ENCODE measurements around the gene ZSCAN20. TPM values are rescaled to one million over a fixed set of nuclear protein-coding genes. Genes with fewer than 3 reads are reported as not detected.

ZSCAN20 gene
- total and polyA plus RNA-seq, 2 experiments from 2014 or later: 0.91 to 4.9 TPM

DNA sequence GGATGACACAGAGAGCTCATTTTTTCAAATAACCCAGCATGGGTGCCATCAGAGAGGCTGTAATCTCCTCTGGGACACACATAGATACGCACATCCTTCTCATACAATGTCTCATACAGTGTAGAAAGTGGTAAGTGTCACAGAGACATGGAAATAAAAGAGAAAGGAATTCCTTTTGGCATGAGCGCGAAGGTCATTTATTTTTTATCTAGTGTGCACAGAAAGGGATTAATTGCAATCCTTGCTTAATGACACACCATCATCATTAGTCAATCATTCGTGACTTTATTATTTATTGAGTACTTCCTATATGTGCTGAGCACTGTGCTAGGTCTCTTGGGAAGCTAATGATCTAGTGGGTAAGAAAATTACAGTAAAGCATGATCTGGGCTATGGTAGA lies 5.0 kb downstream of the ZSCAN20 start:
- Mint-ChIP-seq H3K9me3 (no peaks in the 10 kb centered on the region), H3K4me3 (no peak overlapping the region), H3K27ac (no peak overlapping the region), H3K36me3 (ENCODE audit: low read depth) (no peaks in the 10 kb centered on the region), H3K4me1 (peaks cover 4% of the 10 kb centered on the region; the same call in 2 of the 3 replicates), H3K27me3 (ENCODE audit: insufficient read depth, low read depth, poor library complexity) (peaks cover 3% of the 10 kb centered on the region)
- Histone ChIP-seq H3K27me3 (ENCODE audit: insufficient read depth) (no peaks in the 10 kb centered on the region), H3K4me3 (no peak overlapping the region), H3K27ac (ENCODE audit: low read depth) (no peak overlapping the region), H3K9me2 (ENCODE audit: insufficient read depth) (no peaks in the 10 kb centered on the region), H3K4me1 (ENCODE audit: insufficient read depth) (no peaks in the 10 kb centered on the region; the same call in 1 of the 2 replicates), H3K79me2 (replicated peaks; ENCODE audit: insufficient read depth) (no peaks in the 10 kb centered on the region), H3K4me2 (no peak overlapping the region), H4K20me1 (replicated peaks; ENCODE audit: insufficient read depth) (peaks cover 6% of the 10 kb centered on the region), H3K36me3 (ENCODE audit: insufficient read depth) (no peaks in the 10 kb centered on the region), H3F3A (replicated peaks; ENCODE audit: low read depth) (no peaks in the 10 kb centered on the region), H2AFZ (no peak overlapping the region)
- no peak for ATAC-seq
- DNase-seq (ENCODE audit: low spot score): no peak
- TF ChIP-seq EZH2phosphoT487 (IDR thresholded peaks at IDR 0.05; ENCODE audit: unreplicated experiment) (no peak), POLR2AphosphoS5 (IDR thresholded peaks at IDR 0.05; ENCODE audit: low read depth) (no peak), STAT1 (IDR thresholded peaks at IDR 0.05; ENCODE audit: unreplicated experiment) (no peak), NANOG (IDR thresholded peaks at IDR 0.05; ENCODE audit: borderline replicate concordance) (no peak), ZNF114 (CRISPR knock-in tag; IDR thresholded peaks at IDR 0.05) (no peak), EZH2 (IDR thresholded peaks at IDR 0.05; ENCODE audit: low read depth, unreplicated experiment) (no peak)
- TF ChIP-seq, protein P1, sequence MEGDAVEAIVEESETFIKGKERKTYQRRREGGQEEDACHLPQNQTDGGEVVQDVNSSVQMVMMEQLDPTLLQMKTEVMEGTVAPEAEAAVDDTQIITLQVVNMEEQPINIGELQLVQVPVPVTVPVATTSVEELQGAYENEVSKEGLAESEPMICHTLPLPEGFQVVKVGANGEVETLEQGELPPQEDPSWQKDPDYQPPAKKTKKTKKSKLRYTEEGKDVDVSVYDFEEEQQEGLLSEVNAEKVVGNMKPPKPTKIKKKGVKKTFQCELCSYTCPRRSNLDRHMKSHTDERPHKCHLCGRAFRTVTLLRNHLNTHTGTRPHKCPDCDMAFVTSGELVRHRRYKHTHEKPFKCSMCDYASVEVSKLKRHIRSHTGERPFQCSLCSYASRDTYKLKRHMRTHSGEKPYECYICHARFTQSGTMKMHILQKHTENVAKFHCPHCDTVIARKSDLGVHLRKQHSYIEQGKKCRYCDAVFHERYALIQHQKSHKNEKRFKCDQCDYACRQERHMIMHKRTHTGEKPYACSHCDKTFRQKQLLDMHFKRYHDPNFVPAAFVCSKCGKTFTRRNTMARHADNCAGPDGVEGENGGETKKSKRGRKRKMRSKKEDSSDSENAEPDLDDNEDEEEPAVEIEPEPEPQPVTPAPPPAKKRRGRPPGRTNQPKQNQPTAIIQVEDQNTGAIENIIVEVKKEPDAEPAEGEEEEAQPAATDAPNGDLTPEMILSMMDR (conservative IDR thresholded peaks at IDR 0.05; ENCODE audit: low read depth in 2 of 2): no peak
- TF ChIP-seq, protein P2, sequence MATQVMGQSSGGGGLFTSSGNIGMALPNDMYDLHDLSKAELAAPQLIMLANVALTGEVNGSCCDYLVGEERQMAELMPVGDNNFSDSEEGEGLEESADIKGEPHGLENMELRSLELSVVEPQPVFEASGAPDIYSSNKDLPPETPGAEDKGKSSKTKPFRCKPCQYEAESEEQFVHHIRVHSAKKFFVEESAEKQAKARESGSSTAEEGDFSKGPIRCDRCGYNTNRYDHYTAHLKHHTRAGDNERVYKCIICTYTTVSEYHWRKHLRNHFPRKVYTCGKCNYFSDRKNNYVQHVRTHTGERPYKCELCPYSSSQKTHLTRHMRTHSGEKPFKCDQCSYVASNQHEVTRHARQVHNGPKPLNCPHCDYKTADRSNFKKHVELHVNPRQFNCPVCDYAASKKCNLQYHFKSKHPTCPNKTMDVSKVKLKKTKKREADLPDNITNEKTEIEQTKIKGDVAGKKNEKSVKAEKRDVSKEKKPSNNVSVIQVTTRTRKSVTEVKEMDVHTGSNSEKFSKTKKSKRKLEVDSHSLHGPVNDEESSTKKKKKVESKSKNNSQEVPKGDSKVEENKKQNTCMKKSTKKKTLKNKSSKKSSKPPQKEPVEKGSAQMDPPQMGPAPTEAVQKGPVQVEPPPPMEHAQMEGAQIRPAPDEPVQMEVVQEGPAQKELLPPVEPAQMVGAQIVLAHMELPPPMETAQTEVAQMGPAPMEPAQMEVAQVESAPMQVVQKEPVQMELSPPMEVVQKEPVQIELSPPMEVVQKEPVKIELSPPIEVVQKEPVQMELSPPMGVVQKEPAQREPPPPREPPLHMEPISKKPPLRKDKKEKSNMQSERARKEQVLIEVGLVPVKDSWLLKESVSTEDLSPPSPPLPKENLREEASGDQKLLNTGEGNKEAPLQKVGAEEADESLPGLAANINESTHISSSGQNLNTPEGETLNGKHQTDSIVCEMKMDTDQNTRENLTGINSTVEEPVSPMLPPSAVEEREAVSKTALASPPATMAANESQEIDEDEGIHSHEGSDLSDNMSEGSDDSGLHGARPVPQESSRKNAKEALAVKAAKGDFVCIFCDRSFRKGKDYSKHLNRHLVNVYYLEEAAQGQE (IDR thresholded peaks at IDR 0.05; ENCODE audit: unreplicated experiment): no peak

DNA sequence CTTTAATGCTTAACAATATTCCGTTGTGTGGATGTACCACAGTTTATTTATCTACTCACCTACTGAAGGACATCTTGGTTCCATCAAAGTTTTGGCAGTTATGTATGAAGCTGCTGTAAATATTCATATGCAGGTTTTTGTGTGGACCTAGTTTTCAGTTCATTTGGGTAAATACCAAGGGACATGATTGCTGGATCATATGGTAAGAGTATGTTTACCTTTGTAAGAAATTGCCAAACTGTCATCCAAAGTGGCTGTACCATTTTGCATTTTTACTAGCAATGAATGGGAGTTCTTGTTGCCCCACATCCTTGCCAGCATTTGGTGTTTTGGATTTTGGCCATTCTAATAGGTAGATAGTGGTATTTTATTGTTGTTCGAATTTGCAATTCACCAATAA lies 10.0 kb downstream of the ZSCAN20 start:
- H3K79me2 ChIP-seq (replicated peaks; ENCODE audit: insufficient read depth): no peaks in the 10 kb centered on the region
- Mint-ChIP-seq H3K27me3 (ENCODE audit: insufficient read depth, low read depth, poor library complexity) (peaks cover 1% of the 10 kb centered on the region), H3K9me3 (no peaks in the 10 kb centered on the region), H3K4me1 (no peaks in the 10 kb centered on the region), H3K27ac (no peak overlapping the region), H3K4me3 (no peak overlapping the region), H3K36me3 (ENCODE audit: low read depth) (peaks cover 4% of the 10 kb centered on the region; the same call in 1 of the 3 replicates)
- no peak for DNase-seq (ENCODE audit: low spot score)
- H3K27me3 ChIP-seq (ENCODE audit: insufficient read depth): no peaks in the 10 kb centered on the region
- H3K4me2 ChIP-seq: no peak overlapping the region
- no peak overlapping the region for H3K4me3 ChIP-seq
- H4K20me1 ChIP-seq (replicated peaks; ENCODE audit: insufficient read depth): no peaks in the 10 kb centered on the region
- no peak for ATAC-seq
- H3K9me2 ChIP-seq (ENCODE audit: insufficient read depth): no peaks in the 10 kb centered on the region
- H3K36me3 ChIP-seq (ENCODE audit: insufficient read depth): no peaks in the 10 kb centered on the region
- no peak overlapping the region for H2AFZ ChIP-seq
- no peak overlapping the region for H3K27ac ChIP-seq (ENCODE audit: low read depth)
- no peaks in the 10 kb centered on the region for H3F3A ChIP-seq (replicated peaks; ENCODE audit: low read depth)
- no peaks in the 10 kb centered on the region for H3K4me1 ChIP-seq (ENCODE audit: insufficient read depth)
- TF ChIP-seq NANOG (IDR thresholded peaks at IDR 0.05; ENCODE audit: borderline replicate concordance) (no peak), STAT1 (IDR thresholded peaks at IDR 0.05; ENCODE audit: unreplicated experiment) (no peak), ZNF114 (CRISPR knock-in tag; IDR thresholded peaks at IDR 0.05) (no peak), EZH2 (IDR thresholded peaks at IDR 0.05; ENCODE audit: low read depth, unreplicated experiment) (no peak), POLR2AphosphoS5 (IDR thresholded peaks at IDR 0.05; ENCODE audit: low read depth) (no peak), CREB1 (CRISPR knock-in tag; IDR thresholded peaks at IDR 0.05; ENCODE audit: low read depth) (no peak), ZNF331 (CRISPR knock-in tag; IDR thresholded peaks at IDR 0.05; ENCODE audit: low read depth) (no peak), EZH2phosphoT487 (IDR thresholded peaks at IDR 0.05; ENCODE audit: unreplicated experiment) (no peak), JUNB (IDR thresholded peaks at IDR 0.05; ENCODE audit: unreplicated experiment) (no peak)
- TF ChIP-seq, protein P3, sequence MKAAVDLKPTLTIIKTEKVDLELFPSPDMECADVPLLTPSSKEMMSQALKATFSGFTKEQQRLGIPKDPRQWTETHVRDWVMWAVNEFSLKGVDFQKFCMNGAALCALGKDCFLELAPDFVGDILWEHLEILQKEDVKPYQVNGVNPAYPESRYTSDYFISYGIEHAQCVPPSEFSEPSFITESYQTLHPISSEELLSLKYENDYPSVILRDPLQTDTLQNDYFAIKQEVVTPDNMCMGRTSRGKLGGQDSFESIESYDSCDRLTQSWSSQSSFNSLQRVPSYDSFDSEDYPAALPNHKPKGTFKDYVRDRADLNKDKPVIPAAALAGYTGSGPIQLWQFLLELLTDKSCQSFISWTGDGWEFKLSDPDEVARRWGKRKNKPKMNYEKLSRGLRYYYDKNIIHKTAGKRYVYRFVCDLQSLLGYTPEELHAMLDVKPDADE (IDR thresholded peaks at IDR 0.05): no peak
- TF ChIP-seq, protein P1 (conservative IDR thresholded peaks at IDR 0.05; ENCODE audit: low read depth in 2 of 2): no peak

Data from GM23338 (cell line).